Panc1 (cell line): ENCODE measurements around the gene RCOR1. TPM values are rescaled to one million over a fixed set of nuclear protein-coding genes. Genes with fewer than 3 reads are reported as not detected.

Experiments used
- ATAC-seq: fragments of 200-7000 bp; cut with Tn5 transposase; 2 replicates; pipeline ENCODE4 v1.9.1; 2020; ENCODE audit warnings: mild to moderate bottlenecking, moderate library complexity
- BruUV-seq: library from RNA; stranded (reverse); fragments of 400-500 nt; replicated peaks from 2 replicates; lab custom pipeline; 2021; lab: Mats Ljungman, UMichigan
- CTCF ChIA-PET: fragments of 300-600 bp; sonication (Branson Sonifier 250); formaldehyde crosslinking; loops from one replicate; lab custom pipeline; 2022; ENCODE audit warnings: antibody characterized with exemption; lab: Charles Lee
- POLR2A ChIA-PET: fragments of 300-600 bp; sonication (Branson Sonifier 250); formaldehyde crosslinking; loops from one replicate; lab custom pipeline; 2022; ENCODE audit warnings: antibody characterized with exemption; lab: Charles Lee
- DNase-seq: peaks from one replicate; pipeline ENCODE4 v3.0.0-alpha.2; 2010; ENCODE audit warnings: low read depth, low spot score
- H3K27ac ChIP-seq: 2 replicates; pipeline ENCODE4 v1.5.1; 2011; ENCODE audit warnings: mild to moderate bottlenecking, low read length, inconsistent platforms
- H3K27me3 ChIP-seq: fragments of 200-500 bp; sonication (Bioruptor generic); 2 replicates; pipeline ENCODE4 v1.6.0; 2014; ENCODE audit warnings: low read length, inconsistent platforms; ENCODE audit not compliant: control insufficient read depth, insufficient read depth
- H3K36me3 ChIP-seq: fragments of 200-500 bp; sonication (Bioruptor generic); 2 replicates; pipeline ENCODE4 v1.5.1; 2014; ENCODE audit warnings: inconsistent platforms, mild to moderate bottlenecking, low read length, moderate library complexity; ENCODE audit not compliant: control insufficient read depth, insufficient read depth
- H3K4me1 ChIP-seq: 2 replicates; pipeline ENCODE4 v1.5.1; 2011; ENCODE audit warnings: inconsistent platforms, mild to moderate bottlenecking, low read length, moderate library complexity; ENCODE audit not compliant: control insufficient read depth, insufficient read depth
- H3K4me3 ChIP-seq, 2 experiments: 2 replicates each; pipeline ENCODE4 v1.5.1; 2011 to 2012; ENCODE audit warnings: low read depth in 2 of 2, low read length in 2 of 2, mild to moderate bottlenecking in 2 of 2, inconsistent platforms in 1 of 2, moderate library complexity in 1 of 2
- H3K9me3 ChIP-seq: fragments of 200-500 bp; sonication (Bioruptor generic); 2 replicates; pipeline ENCODE4 v1.5.1; 2014; ENCODE audit warnings: low read depth, mild to moderate bottlenecking, inconsistent platforms, low read length, moderate library complexity; ENCODE audit not compliant: control insufficient read depth, insufficient read depth
- POLR2AphosphoS5 ChIP-seq: IDR thresholded peaks from 2 replicates; pipeline ENCODE4 v1.6.1; 2012; ENCODE audit warnings: mild to moderate bottlenecking, low read depth, low read length, moderate library complexity
- SIN3A ChIP-seq: IDR thresholded peaks from 2 replicates; pipeline ENCODE4 v1.6.1; 2012; ENCODE audit warnings: low read depth, mild to moderate bottlenecking, low read length, moderate library complexity, borderline replicate concordance; ENCODE audit not compliant: insufficient read depth
- TCF7L2 ChIP-seq: IDR thresholded peaks from 2 replicates; pipeline ENCODE4 v1.6.1; 2011; ENCODE audit warnings: mild to moderate bottlenecking, low read depth, low read length, inconsistent platforms
- in situ Hi-C: cut with HindIII; loops from 2 replicates; pipeline ENCODE4 v1.10.0; 2016; ENCODE audit warnings: low sequenced_read_pairs, low pct_unique_long_range_greater_than_20kb
- intact Hi-C: fragments of 100-400 bp; cut with micrococcal nuclease; formaldehyde crosslinking; loops from one replicate; pipeline ENCODE4 v1.10.0; 2022; ENCODE audit not compliant: unreplicated experiment
- total RNA-seq: library from RNA; stranded (reverse); gene quantifications from one replicate; pipeline ENCODE4 v1.2.1, GENCODE V29; 2021; ENCODE audit not compliant: unreplicated experiment
- TF ChIP-seq, protein P1 (sequence below): fragments of 450-650 bp; IDR thresholded peaks from 2 replicates; pipeline ENCODE4 v1.5.1; 2017; ENCODE audit warnings: mild to moderate bottlenecking
- TF ChIP-seq, protein P2 (sequence below), 2 experiments: IDR thresholded peaks; 2 replicates each; pipeline ENCODE4 v1.6.1; 2011 to 2012; ENCODE audit warnings: low read depth in 2 of 2, control low read depth in 1 of 2, low read length in 1 of 2, mild to moderate bottlenecking in 1 of 2, moderate library complexity in 1 of 2; ENCODE audit not compliant: insufficient read depth in 1 of 2

RCOR1 gene
- total RNA-seq, 1 experiment from 2014 or later = 27.1 TPM

DNA sequence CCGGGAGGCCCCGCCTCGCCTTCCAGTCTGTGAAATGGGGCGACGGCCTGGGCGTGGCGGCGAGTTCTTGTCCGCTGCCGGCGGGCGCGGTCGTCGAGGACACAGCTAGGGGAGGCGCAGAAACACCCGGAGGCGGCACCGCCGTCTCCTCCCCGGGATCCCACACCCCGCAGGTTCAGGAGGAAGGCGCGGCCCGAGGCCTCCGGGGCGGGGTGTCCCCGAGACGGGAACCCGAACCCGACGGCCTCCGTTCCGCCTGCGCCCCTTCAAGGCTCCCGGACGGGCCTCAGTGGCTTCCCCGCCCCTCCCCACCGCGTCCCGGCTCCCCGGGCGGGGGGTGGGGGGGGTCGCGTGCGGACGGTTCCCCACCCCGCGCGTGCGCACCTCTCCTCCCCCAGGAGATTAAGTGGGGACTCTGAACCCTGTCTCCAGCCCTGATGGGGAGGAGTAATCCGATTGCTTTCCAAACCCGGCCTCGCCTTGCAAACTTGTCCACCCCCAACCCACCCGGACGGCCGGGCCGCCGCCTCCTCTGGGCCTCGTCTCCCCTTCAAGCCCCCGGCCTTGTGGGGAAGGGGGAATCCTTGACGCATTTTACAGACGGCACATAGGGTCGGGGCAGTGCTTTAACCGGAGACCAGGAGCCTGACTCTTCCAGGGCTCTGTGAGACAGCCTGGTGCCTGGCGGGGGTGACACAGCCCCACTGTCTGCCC lies 47.5 kb upstream of the RCOR1 start:
- TF ChIP-seq, protein P1, sequence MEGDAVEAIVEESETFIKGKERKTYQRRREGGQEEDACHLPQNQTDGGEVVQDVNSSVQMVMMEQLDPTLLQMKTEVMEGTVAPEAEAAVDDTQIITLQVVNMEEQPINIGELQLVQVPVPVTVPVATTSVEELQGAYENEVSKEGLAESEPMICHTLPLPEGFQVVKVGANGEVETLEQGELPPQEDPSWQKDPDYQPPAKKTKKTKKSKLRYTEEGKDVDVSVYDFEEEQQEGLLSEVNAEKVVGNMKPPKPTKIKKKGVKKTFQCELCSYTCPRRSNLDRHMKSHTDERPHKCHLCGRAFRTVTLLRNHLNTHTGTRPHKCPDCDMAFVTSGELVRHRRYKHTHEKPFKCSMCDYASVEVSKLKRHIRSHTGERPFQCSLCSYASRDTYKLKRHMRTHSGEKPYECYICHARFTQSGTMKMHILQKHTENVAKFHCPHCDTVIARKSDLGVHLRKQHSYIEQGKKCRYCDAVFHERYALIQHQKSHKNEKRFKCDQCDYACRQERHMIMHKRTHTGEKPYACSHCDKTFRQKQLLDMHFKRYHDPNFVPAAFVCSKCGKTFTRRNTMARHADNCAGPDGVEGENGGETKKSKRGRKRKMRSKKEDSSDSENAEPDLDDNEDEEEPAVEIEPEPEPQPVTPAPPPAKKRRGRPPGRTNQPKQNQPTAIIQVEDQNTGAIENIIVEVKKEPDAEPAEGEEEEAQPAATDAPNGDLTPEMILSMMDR = no peak
- no peak for TF ChIP-seq POLR2AphosphoS5
- no peak for TF ChIP-seq TCF7L2
- TF ChIP-seq, protein P2, sequence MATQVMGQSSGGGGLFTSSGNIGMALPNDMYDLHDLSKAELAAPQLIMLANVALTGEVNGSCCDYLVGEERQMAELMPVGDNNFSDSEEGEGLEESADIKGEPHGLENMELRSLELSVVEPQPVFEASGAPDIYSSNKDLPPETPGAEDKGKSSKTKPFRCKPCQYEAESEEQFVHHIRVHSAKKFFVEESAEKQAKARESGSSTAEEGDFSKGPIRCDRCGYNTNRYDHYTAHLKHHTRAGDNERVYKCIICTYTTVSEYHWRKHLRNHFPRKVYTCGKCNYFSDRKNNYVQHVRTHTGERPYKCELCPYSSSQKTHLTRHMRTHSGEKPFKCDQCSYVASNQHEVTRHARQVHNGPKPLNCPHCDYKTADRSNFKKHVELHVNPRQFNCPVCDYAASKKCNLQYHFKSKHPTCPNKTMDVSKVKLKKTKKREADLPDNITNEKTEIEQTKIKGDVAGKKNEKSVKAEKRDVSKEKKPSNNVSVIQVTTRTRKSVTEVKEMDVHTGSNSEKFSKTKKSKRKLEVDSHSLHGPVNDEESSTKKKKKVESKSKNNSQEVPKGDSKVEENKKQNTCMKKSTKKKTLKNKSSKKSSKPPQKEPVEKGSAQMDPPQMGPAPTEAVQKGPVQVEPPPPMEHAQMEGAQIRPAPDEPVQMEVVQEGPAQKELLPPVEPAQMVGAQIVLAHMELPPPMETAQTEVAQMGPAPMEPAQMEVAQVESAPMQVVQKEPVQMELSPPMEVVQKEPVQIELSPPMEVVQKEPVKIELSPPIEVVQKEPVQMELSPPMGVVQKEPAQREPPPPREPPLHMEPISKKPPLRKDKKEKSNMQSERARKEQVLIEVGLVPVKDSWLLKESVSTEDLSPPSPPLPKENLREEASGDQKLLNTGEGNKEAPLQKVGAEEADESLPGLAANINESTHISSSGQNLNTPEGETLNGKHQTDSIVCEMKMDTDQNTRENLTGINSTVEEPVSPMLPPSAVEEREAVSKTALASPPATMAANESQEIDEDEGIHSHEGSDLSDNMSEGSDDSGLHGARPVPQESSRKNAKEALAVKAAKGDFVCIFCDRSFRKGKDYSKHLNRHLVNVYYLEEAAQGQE (IDR thresholded peaks at IDR 0.05; ENCODE audit: insufficient read depth in 1 of 2, low read depth in 2 of 2, low read length in 1 of 2) = no peak
- TF ChIP-seq SIN3A = no peak
- H3K4me3 ChIP-seq = no peak overlapping the region

DNA sequence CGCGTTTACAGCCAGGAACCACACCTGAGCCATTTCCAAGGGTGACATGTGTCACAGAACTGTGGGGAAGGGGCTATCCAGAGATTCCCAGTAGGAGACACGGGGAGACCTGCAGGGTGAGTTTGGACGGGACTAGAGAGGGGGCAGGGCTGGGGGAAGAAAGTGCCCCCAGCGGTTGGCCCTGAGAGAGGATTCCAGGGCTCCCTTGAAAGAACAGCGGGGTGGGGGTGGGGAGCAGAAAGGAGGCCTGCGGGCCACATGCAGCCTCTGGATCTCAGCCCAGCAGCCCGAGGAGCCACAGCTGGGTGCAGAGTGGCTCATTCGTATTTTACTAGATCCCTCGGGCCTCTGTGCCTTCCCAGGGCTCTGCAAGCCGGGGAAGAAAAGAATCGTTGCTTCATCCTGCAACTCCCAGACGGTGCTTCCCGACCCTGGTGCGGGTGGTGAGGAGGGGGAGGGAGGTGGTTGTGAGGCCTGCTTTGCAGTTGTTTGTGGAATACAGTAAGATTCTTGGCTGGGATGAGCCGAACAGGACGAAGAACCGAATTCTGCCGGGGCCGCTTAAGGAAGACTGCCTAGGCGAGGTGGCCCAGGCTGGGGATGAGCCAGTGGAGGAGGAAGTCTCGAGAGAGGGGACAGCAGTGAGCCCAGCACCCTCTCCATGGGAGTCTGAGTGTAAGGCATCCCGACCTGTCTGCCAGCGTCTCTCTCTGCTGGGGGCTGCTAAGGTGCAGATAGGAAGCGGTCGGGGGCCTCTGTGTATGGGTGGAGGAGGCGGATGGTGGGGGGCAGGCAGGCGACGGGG lies 46.8 kb upstream of the RCOR1 start:
- CTCF ChIA-PET = no interaction called here
- in situ Hi-C loops (no loop called here), intact Hi-C loops (no loop called here)
- DNase-seq (no peak), ATAC-seq (peak; percentile 52)
- Histone ChIP-seq H3K27me3 (no peaks in the 10 kb centered on the region), H3K4me3 (no peak overlapping the region), H3K27ac (peak overlapping the region; percentile 54), H3K36me3 (no peaks in the 10 kb centered on the region), H3K4me1 (peaks cover 8% of the 10 kb centered on the region), H3K9me3 (no peaks in the 10 kb centered on the region)
- BruUV-seq = no TSS peak
- TF ChIP-seq SIN3A (no peak), TCF7L2 (no peak), POLR2AphosphoS5 (no peak)
- TF ChIP-seq, protein P1 = no peak
- TF ChIP-seq, protein P2 (IDR thresholded peaks at IDR 0.05; ENCODE audit: insufficient read depth in 1 of 2, low read depth in 2 of 2, low read length in 1 of 2) = no peak
- POLR2A ChIA-PET = interaction anchor here (0.7 kb wide), 1 partner anchor 44 kb away, joined by 8 read pairs; no protein-coding TSS in a partner anchor

More for the DNA sequence above, 47.5 kb upstream of the RCOR1 start:
- ATAC-seq = peak; percentile 29; the same call in 1 of the 2 replicates
- in situ Hi-C loops = no loop called here
- Histone ChIP-seq H3K9me3 (no peaks in the 10 kb centered on the region), H3K36me3 (no peaks in the 10 kb centered on the region), H3K4me1 (peaks cover 8% of the 10 kb centered on the region), H3K27me3 (no peaks in the 10 kb centered on the region), H3K27ac (peak overlapping the region; percentile 54)
- intact Hi-C loops = no loop called here
- ChIA-PET CTCF (no interaction called here), POLR2A (no interaction called here)
- no TSS peak for BruUV-seq
- DNase-seq = no peak
